Measurements from ENCODE around the gene NPM1.
"Not testable (repeated sequence)": the region's sequence is repeated elsewhere in the genome, so short reads cannot be mapped to it uniquely, and the experiment has no call there.

The NPM1 gene, protein sequence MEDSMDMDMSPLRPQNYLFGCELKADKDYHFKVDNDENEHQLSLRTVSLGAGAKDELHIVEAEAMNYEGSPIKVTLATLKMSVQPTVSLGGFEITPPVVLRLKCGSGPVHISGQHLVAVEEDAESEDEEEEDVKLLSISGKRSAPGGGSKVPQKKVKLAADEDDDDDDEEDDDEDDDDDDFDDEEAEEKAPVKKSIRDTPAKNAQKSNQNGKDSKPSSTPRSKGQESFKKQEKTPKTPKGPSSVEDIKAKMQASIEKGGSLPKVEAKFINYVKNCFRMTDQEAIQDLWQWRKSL

GRCh38 chr5:171387345-171387969 is at the start of gene NPM1:
Gene NPM1, plus strand, starts transcription at chr5:171387849. Its CDS starts 100 bp downstream, at chr5:171387949.
- DNase-seq (ENCODE audit: low read depth), result peak; percentile 77

DNA sequence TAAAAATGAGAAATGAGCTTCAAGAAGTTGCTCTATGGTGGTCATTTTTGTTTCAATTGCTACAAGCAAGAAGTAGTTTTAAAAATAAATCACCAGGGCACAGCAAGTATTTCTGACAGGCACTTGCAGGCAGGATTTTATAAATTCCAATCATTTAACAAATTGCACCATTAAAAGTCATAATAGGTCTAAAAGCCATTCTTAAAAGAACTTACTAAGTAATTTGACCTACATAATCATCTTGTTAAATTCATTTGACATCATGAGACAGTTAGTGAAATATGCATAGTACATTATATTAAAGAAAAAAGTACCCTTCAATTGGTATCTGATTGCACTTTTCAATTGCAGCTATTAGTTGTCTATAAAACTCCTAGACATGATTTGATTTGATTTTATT is 47.6 kb upstream of the NPM1 start:
- no peak for DNase-seq (ENCODE audit: low read depth)

DNA sequence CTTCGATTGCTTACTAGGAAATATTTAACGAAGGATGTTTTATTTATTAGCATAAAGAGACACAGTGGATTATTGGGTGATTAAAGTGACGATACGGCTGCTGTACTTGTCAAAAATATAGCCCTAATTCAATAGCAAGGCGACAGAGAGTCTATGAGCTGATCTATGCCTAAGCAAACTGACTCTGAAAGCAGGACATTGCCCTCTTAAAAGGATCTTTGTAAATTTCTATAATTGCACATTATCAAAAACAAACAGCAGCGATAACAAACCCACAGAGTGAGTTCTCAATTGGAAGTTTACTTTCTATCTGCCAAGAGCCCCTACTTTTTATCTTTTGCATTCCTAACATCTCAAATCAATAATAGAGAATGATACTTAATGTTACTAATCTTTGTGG is 47.2 kb upstream of the NPM1 start:
- no peak for DNase-seq (ENCODE audit: low read depth)

- DNase-seq (ENCODE audit: low read depth), result no peak
Measured at GRCh38 chr5:171342362-171343111, 45.1 kb upstream of the NPM1 start.

GRCh38 chr5:171344936-171345608 is 42.6 kb upstream of the NPM1 start:
- no peak for DNase-seq (ENCODE audit: low read depth)

DNA sequence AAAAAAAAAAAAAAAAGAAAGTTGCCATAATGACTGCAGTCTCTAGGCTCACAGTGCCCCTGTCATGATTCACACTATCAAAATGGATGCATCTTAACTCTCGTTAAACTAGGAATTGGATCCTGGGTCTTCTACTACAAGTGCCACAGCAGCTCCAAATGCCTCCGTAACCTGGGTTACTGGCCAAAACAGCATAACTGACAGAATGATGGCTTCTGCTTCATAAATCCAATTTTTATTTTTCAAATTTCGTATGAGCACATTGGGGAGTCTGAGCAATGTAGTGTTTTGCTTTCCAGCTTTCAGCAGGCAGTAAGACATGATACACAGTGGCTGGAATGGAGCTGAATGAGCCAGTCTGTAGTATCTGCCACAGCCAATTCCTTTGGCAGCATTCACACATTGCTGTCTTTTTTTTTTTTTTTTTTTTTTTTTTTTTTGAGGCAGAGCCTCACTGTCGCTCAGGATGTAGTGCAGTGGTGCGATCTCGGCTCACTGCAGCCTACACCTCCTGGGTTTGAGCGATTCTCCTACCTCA is 36.0 kb upstream of the NPM1 start:
- DNase-seq (ENCODE audit: low read depth), result no peak

GRCh38 chr5:171355302-171355724 is 32.3 kb upstream of the NPM1 start:
- DNase-seq (ENCODE audit: low read depth), result no peak

- DNase-seq (ENCODE audit: low read depth), result no peak
Measured at GRCh38 chr5:171357843-171358242, 29.8 kb upstream of the NPM1 start.

DNA sequence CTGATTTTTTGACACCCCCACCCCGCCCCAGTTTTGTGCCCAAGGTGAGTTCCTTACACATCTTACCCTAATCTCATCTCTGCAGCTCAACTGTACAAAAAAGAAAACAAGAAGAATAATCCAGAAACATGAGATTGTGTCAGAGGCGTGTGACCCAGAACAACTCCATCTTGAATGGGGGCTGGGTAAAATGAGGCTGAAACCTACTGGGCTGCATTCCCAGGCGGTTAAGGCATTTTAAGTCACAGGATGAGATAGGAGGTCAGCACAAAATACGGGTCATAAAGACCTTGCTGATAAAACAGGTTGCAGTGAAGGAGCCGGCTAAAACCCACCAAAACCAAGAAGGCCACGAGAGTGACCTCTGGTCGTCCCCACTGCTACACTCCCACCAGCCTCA is 26.5 kb upstream of the NPM1 start:
- not testable (repeated sequence) for DNase-seq (ENCODE audit: low read depth)

DNA sequence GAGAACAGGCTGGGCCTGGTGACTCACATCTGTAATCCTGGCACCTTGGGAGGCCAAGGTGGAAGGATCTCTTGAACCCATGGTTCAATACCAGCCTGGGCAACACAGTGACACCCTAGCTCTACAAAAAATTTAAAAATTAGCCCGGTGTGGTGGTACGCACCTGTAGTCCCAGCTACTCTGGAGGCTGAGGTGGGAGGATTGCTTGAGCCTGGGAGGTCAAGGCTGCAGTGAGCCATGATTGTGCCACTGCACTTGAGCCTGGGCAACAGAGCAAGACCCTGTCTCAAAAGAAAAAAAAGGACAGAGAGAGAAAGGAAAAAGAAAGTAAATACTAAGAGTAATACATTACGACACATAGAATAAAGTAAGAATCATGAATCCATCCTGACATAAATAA is 24.4 kb upstream of the NPM1 start:
- DNase-seq (ENCODE audit: low read depth), result not testable (repeated sequence)

DNA sequence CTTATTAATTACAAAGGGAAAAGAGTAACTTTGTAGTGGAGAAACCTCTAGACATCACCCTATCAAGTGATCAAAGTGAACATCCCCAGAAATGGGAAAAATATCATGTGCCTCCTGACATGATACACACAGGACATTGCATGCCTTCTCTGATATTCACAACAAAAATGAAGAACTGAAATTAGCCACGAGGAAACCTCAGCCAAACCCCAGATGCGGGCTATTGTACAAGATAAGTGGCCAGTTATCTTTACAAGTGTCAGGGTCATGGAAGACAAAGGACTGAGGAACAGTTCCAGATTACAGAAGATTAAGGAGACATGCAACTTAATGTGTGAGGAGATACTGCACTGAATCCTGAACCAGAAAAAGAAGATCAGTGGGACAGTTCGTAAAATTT is 23.8 kb upstream of the NPM1 start:
- DNase-seq (ENCODE audit: low read depth), result no peak

DNA sequence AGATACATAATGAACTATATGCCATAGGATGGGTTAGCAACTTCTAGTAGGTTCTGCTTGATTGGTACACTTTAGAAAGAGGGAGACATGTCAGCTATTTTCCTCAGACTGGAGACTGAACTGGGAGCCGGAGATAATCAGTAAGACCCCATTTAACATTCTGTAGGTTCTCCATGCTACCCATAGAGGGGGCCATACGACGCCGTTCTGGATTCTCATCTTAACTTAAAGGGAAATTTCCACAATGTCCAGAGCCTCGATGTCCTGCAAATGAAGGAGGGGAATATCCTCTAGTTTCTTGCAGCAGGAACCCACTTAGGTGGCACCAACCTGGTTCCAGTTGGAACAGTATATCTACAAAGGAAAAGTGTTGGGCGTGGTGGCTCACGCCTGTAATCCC is 22.3 kb upstream of the NPM1 start:
- no peak for DNase-seq (ENCODE audit: low read depth)

DNA sequence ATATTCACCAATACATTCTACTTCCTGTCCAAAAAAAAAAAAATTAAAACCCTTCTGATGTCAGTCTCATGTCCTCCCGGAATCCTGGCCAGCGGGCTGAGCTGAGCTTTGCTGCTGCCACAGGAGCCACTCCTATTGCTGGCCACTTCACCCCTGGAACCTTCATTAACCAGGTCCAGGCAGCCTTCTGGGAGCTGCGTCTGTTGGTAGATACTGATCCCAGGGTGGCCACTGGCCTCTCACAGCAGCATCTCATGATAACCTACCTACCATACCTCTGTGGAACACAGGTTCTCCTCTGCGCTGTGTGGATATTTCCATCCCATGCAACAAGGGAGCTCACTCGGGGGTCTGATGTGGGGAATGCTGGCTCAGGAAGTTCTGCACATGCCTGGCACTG is 21.0 kb upstream of the NPM1 start:
- DNase-seq (ENCODE audit: low read depth), result no peak

DNA sequence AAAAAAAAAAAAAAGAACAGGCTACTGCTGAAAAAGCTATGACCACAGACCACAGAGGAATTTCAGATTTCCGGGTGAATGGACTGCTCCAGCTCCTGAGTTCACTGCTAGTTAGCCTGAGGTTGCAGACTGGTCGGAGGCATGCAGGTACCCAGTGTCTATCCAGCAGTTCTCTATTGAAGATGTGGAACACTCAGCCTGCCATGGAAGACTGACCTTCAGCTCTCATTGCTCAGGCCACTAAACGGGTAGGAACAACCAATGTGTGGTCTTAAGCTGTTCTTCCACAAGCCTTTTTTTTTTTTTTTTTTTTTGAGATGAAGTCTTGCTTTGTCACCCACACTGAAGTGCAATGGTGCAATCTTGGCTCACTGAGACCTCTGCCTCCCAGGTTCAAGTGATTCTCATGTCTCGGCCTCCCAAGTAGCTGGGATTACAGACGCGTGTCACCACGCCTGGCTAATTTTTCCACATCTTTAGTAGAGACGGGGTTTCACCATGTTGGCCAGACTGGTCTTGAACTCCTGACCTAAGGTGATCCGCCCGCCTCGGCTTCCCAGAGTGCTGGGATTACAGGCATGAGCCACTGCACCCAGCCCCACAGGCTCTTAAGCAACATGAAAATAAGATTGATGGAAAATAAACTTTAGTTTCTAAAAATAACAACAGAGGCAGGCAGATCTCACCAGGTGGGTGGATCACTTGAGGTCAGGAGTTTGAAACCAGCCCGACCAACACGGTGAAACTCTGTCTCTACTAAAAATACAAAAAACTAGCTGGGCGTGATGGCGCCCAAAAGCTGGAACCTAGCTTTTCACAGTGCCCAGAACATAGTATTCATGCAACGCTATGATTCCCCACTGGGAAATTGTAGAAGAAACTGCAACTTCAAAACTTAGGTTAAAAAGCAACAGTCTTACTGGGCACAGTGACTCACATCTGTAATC is 20.0 kb upstream of the NPM1 start:
- DNase-seq (ENCODE audit: low read depth), result no peak

GRCh38 chr5:171369056-171369455 is 18.6 kb upstream of the NPM1 start:
- no peak for DNase-seq (ENCODE audit: low read depth)

DNA sequence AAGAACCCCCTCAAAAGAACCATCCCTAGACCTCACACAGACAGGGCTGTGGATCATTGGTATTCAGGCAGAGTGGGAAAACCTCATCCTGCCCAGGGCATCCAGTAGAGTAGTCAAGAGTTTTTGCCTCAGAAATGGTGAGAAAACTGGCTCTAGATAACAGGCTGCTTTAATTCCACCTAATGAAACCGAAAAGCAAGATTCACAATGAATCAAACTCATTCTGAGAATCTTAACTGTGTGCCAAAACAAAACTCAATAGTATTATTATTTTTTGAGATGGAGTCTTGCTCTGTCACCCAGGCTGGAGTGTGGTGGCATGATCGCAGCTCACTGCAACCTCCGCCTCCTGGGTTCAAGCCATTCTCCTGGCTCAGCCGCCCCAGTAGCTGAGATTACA is 17.8 kb upstream of the NPM1 start:
- DNase-seq (ENCODE audit: low read depth), result no peak

DNA sequence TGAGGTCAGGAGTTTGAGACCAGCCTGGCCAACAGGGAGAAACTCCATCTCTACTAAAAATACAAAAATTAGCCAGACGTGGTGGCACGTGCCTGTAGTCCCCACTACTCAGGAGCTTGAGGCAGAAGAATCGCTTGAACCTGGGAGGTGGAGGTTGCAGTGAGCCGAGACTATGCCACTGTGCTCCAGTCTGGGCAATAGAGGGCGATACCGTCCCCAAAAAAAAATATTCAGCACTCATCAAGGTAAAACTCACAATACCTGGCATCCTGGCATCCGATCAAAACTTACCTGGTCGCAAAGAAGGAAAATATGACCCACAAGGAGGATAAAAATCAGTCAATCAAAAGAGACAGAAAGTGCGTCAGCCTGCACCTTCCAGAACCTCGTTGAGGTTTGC is 16.8 kb upstream of the NPM1 start:
- not testable (repeated sequence) for DNase-seq (ENCODE audit: low read depth)

- DNase-seq (ENCODE audit: low read depth), result no peak
Measured at GRCh38 chr5:171371326-171371725, 16.3 kb upstream of the NPM1 start.

GRCh38 chr5:171379961-171380360 is 7.7 kb upstream of the NPM1 start:
- DNase-seq (ENCODE audit: low read depth), result no peak

- DNase-seq (ENCODE audit: low read depth), result not testable (repeated sequence)
Measured at GRCh38 chr5:171384416-171384815, 3.2 kb upstream of the NPM1 start.

DNA sequence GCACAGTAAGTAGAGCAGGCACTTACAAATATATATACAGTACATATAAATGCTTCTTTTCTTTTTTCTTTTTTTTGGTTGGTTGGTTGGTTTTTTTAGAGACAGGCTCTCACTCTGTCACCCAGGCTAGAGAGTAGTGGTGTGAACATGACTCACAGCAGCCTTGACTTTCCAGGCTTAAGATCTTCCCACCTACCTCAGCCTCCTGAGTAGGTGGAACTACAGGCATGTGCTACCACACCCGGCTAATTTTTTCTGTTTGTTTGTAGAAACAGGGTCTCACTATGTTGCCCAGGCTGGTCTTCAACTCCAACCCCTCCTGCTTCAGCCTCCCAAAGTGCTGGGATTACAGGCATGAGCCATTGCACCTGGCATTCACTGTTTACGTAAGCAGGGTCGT is 2.6 kb upstream of the NPM1 start:
- DNase-seq (ENCODE audit: low read depth), result not testable (repeated sequence)
